Lung (tissue), 12 donors: ENCODE data around the gene ADAMTS14. TPM values are rescaled to one million over a fixed set of nuclear protein-coding genes. Genes with fewer than 3 reads are reported as not detected.

Source experiments
- ATAC-seq: fragments of 200-7000 bp; cut with Tn5 transposase; one replicate; pipeline ENCODE4 v1.9.1; 2020; ENCODE audit warnings: moderate number of reproducible peaks; ENCODE audit not compliant: insufficient read depth, low FRiP score
- DNase-seq, 3 donors: peaks; one replicate each; pipeline ENCODE4 v3.0.0-alpha.2; 2013 to 2017
- H3K27ac ChIP-seq, 2 donors: one replicate each; pipeline ENCODE4 v1.5.1; 2013; ENCODE audit warnings: mild to moderate bottlenecking in 2 of 2, moderate library complexity in 2 of 2, control low read depth in 1 of 2, inconsistent platforms in 1 of 2, low read depth in 1 of 2, low read length in 1 of 2
- H3K27me3 ChIP-seq, 3 donors: one replicate each; pipeline ENCODE4 v1.5.1; 2013; ENCODE audit warnings: low read length in 2 of 3; ENCODE audit not compliant: control insufficient read depth in 3 of 3, insufficient read depth in 3 of 3
- H3K36me3 ChIP-seq, 4 donors: one replicate each; pipeline ENCODE4 v1.5.1; 2013; ENCODE audit warnings: low read length in 4 of 4, mild to moderate bottlenecking in 1 of 4, moderate library complexity in 1 of 4; ENCODE audit not compliant: control insufficient read depth in 4 of 4, insufficient read depth in 4 of 4
- H3K4me1 ChIP-seq, 5 donors: one replicate each; pipeline ENCODE4 v1.5.1; 2013; ENCODE audit warnings: low read length in 5 of 5, mild to moderate bottlenecking in 2 of 5, moderate library complexity in 1 of 5; ENCODE audit not compliant: control insufficient read depth in 5 of 5, insufficient read depth in 5 of 5
- H3K4me3 ChIP-seq: one replicate; pipeline ENCODE4 v1.5.1; 2013; ENCODE audit warnings: mild to moderate bottlenecking, control low read depth, moderate library complexity
- H3K9ac ChIP-seq, 2 donors: one replicate each; pipeline ENCODE4 v1.5.1; 2013; ENCODE audit warnings: low read length in 2 of 2, control low read depth in 1 of 2; ENCODE audit not compliant: insufficient read depth in 1 of 2
- H3K9me3 ChIP-seq, 4 donors: one replicate each; pipeline ENCODE4 v1.5.1; 2013; ENCODE audit warnings: low read length in 3 of 4, mild to moderate bottlenecking in 1 of 4, moderate library complexity in 1 of 4; ENCODE audit not compliant: control insufficient read depth in 4 of 4, insufficient read depth in 3 of 4
- CTCF ChIP-seq: IDR thresholded peaks from 2 replicates; pipeline ENCODE4 v1.5.1; 2012; ENCODE audit warnings: mild to moderate bottlenecking; ENCODE audit errors: control extremely low read depth, extremely low read depth
- WGBS, 2 donors: extraction: QIAGEN DNeasy Blood & Tissue Kit; methylation state at CpG; one replicate each; pipeline ENCODE4 v1.1.7; 2013; 5-methylcytosine and 5-hydroxymethylcytosine counted together
- polyA plus RNA-seq, 2 donors: library from polyadenylated mRNA; stranded (reverse); fragments of 200-250 nt; gene quantifications; one replicate each; pipeline ENCODE4 v1.2.1, GENCODE V29; 2013
- total RNA-seq, 2 donors: library from RNA; depleted of rRNA in 1 of 2; stranded (reverse); fragments of >200 nt in 1 of 2; gene quantifications; one replicate each; pipeline ENCODE4 v1.2.1, GENCODE V29; 2014 to 2021
- donor health status: control.
- donor health status: control.
- donor health status: Bipolar disorder and iron deficiency.
- donor health status: healthy.
- donor health status: DM: yes; HTN: yes; CAD: no.

The ADAMTS14 gene
- total and polyA plus RNA-seq, 4 donors: 0.47 to 3.9 (median 1.2) TPM

- Histone ChIP-seq H3K9me3 (no peaks in the 10 kb centered on the region), H3K27me3 (no peaks in the 10 kb centered on the region), H3K9ac (no peak overlapping the region), H3K27ac (no peak overlapping the region), H3K4me3 (no peak overlapping the region), H3K36me3 (no peaks in the 10 kb centered on the region), H3K4me1 (peaks cover 0 to 12% (median 0%) of the 10 kb centered on the region in 5 donors)
- no peak for TF ChIP-seq CTCF
- 62 to 72% methylated on average over 11 of the region's 11 CpGs for WGBS, 2 donors
- no peak for DNase-seq
- no peak for ATAC-seq
Measured at GRCh38 chr10:70782746-70783680, 110.7 kb downstream of the ADAMTS14 start.

- Histone ChIP-seq H3K4me3 (no peak overlapping the region), H3K9ac (no peak overlapping the region), H3K9me3 (no peaks in the 10 kb centered on the region), H3K27me3 (no peaks in the 10 kb centered on the region), H3K36me3 (no peaks in the 10 kb centered on the region), H3K4me1 (peaks cover 0 to 12% (median 0%) of the 10 kb centered on the region in 5 donors), H3K27ac (no peak overlapping the region)
- WGBS, 2 donors: 49 to 64% methylated on average over 5 of the region's 5 CpGs
- no peak for DNase-seq
- ATAC-seq: no peak
- no peak for TF ChIP-seq CTCF
Measured at GRCh38 chr10:70784016-70784415, 111.7 kb downstream of the ADAMTS14 start.

GRCh38 chr10:70784471-70784870 lies 112.2 kb downstream of the ADAMTS14 start:
- TF ChIP-seq CTCF: no peak
- H3K27ac ChIP-seq: no peak overlapping the region
- H3K27me3 ChIP-seq: no peaks in the 10 kb centered on the region
- H3K9me3 ChIP-seq: no peaks in the 10 kb centered on the region
- WGBS, 2 donors: 65 to 66% methylated on average over 2 of the region's 2 CpGs
- no peaks in the 10 kb centered on the region for H3K36me3 ChIP-seq
- H3K4me3 ChIP-seq: no peak overlapping the region
- no peak for ATAC-seq
- H3K9ac ChIP-seq: no peak overlapping the region
- no peak for DNase-seq
- peaks cover 0 to 12% (median 0%) of the 10 kb centered on the region in 5 donors for H3K4me1 ChIP-seq
